BLaER1 treated with 17β-estradiol and CSF1 and Interleukin-3, amounts not matched to agents 10 nM and 100 nM (cell line): ENCODE data around the gene COMMD9.

Experiments
- H3K27ac ChIP-seq, 11 experiments: shearing (Covaris generic); formaldehyde crosslinking; 2 replicates each; pipeline ENCODE4 v1.8.1; 2022
- H3K27me3 ChIP-seq, 11 experiments: shearing (Covaris generic); formaldehyde crosslinking; 2 replicates each; pipeline ENCODE4 v1.8.1; 2022
- H3K36me3 ChIP-seq, 11 experiments: shearing (Covaris generic); formaldehyde crosslinking; 2 replicates each; pipeline ENCODE4 v1.8.1; 2022
- H3K4me1 ChIP-seq, 10 experiments: shearing (Covaris generic); formaldehyde crosslinking; 2 replicates each; pipeline ENCODE4 v1.8.1; 2022
- H3K4me2 ChIP-seq, 11 experiments: shearing (Covaris generic); formaldehyde crosslinking; 2 replicates each; pipeline ENCODE4 v1.8.1; 2022
- H3K4me3 ChIP-seq, 10 experiments: shearing (Covaris generic); formaldehyde crosslinking; 2 replicates each; pipeline ENCODE4 v1.8.1; 2022
- H3K9ac ChIP-seq, 11 experiments: shearing (Covaris generic); formaldehyde crosslinking; 2 replicates each; pipeline ENCODE4 v1.8.1; 2022
- H3K9me3 ChIP-seq, 11 experiments: shearing (Covaris generic); formaldehyde crosslinking; replicated peaks in 1 of 11; 2 replicates each; pipeline ENCODE4 v1.8.1; 2022
- H4K20me1 ChIP-seq, 11 experiments: shearing (Covaris generic); formaldehyde crosslinking; 2 replicates each; pipeline ENCODE4 v1.8.1; 2022
- Cebpa-rat ChIP-seq, 11 experiments: shearing (Covaris generic); IDR thresholded peaks; 2 replicates each; pipeline ENCODE4 v1.8.1; 2022

The COMMD9 gene

DNA sequence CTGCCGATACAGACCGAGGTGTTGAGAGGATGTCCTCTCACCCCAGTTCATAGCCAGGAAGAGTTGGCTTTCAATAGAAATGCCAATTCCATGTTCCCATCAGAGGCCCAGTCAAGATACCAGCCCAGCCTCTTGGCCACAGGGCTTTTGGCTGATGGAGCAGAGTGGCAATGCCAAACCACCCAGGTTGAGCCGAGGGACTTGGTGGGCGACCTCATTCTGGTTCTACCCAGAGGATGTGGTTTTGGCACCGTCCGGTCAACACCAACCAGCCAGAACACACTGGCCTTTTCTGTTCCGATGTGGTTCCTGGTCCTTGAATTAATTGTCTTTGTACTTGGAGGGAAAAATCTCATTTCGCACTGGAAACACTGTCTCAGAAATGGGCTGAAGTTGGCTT, 60.5 kb downstream of the COMMD9 start:
- Histone ChIP-seq H3K4me3 (no peak overlapping the region), H4K20me1 (peaks cover 0 to 5% (median 0%) of the 10 kb centered on the region in 11 experiments; a peak in 3 of 22 replicates), H3K4me1 (no peaks in the 10 kb centered on the region), H3K36me3 (peaks cover 41 to 81% (median 64%) of the 10 kb centered on the region in 11 experiments), H3K9me3 (0 out of 22 replicates have a peak, but pooled peaks cover 0 to 3% (median 0%) of the 10 kb centered on the region in 11 experiments), H3K27me3 (no peaks in the 10 kb centered on the region), H3K9ac (no peak overlapping the region), H3K4me2 (no peak overlapping the region), H3K27ac (no peak overlapping the region)
- no peak for TF ChIP-seq Cebpa-rat (IDR thresholded peaks at IDR 0.05)

DNA sequence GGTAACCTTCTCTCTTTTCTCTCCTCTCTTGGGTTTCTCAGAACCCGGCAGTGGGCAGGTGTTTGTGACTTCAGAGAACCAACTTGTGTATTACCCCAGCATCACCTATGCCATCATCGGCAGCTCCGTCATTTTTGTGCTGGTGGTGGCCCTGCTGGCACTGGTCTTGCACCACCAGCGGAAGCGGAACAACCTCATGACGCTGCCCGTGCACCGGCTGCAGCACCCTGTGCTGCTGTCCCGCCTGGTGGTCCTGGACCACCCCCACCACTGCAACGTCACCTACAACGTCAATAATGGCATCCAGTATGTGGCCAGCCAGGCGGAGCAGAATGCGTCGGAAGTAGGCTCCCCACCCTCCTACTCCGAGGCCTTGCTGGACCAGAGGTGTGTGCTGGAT, 62.2 kb downstream of the COMMD9 start:
- Histone ChIP-seq H4K20me1 (peaks cover 0 to 11% (median 0%) of the 10 kb centered on the region in 11 experiments; a peak in 3 of 22 replicates), H3K9ac (no peak overlapping the region), H3K27me3 (no peaks in the 10 kb centered on the region), H3K4me1 (no peaks in the 10 kb centered on the region), H3K4me2 (no peak overlapping the region), H3K4me3 (no peak overlapping the region), H3K9me3 (0 out of 22 replicates have a peak, but pooled peaks cover 0 to 3% (median 0%) of the 10 kb centered on the region in 11 experiments), H3K27ac (no peak overlapping the region), H3K36me3 (peaks cover 41 to 87% (median 58%) of the 10 kb centered on the region in 11 experiments)
- TF ChIP-seq Cebpa-rat (IDR thresholded peaks at IDR 0.05), result no peak

DNA sequence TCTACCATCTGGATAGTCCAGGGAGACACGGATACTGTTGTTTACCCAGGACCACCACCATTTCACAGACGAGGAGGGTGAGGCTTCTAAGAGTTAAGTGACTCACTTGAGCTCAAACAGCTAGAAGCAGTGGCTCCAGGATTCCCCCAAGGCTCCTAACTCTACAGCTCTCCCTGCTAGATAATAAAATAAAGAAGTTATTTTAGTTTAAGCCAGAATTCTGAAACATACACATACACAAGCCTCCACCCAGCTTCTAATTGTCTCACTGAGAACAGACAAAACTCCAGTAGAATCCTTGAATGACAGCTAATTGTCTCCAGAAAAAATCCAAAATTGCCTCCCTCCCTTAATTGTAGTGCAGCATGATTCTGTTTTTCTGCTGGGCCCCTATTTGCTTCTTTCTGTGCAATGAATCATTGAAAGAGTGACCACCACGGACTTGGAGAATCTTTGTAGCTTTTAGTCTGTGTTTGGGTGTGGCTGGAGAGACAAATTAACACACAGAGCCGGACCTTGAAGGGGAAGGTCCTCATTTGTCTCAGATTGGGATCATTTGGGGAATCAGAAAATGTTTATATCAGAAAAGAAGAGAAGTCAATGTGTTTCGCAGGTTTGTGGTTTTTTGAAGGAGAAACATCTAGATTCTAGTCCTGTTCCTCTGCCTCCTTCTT, 64.9 kb downstream of the COMMD9 start:
- H3K9me3 ChIP-seq, result peaks cover 12 to 16% (median 13%) of the 10 kb centered on the region in 11 experiments
- no peaks in the 10 kb centered on the region for H3K27me3 ChIP-seq
- H3K4me3 ChIP-seq, result no peak overlapping the region
- H3K4me2 ChIP-seq, result no peak overlapping the region
- no peak overlapping the region for H3K27ac ChIP-seq
- no peaks in the 10 kb centered on the region for H3K4me1 ChIP-seq
- H3K36me3 ChIP-seq, result peaks cover 36 to 76% (median 51%) of the 10 kb centered on the region in 11 experiments
- TF ChIP-seq Cebpa-rat (IDR thresholded peaks at IDR 0.05), result no peak
- no peak overlapping the region for H3K9ac ChIP-seq
- peaks cover 0 to 19% (median 0%) of the 10 kb centered on the region in 11 experiments; a peak in 3 of 22 replicates for H4K20me1 ChIP-seq

DNA sequence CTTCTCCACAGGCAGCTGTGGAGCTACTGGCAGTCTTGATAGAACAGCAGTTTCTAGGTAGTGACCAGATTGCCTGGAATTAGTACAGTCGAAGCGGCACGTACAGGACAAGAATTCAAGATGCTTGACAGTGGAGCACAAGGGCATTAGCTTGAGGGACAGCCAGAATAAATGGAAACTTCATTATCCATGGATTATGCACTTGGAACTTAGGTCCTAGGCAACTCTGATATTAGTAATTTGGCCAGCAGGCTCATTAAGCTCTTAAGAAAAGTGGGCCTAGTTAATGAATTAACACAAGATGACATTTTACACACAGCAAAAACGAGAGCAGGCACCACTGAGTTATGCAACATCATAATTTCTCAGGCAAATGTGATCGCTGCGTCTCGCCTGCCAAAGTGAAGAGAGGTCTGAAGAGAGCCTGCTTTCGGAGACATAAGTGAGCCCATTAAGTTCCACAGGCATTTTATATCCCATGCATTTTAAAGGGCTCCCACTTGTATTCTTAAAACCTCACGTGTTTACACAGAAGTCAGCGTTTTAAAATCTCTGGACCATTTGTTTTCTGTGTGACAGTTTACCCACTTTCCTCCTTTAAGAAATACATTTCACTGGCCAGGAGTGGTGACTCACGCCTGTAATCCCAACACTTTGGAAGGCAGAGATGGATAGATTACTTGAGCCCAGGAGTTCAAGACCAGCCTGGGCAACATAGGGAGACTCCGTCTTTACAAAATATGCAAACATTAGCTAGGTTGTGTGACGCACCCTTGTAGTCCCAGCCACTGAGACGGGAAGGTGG, 66.2 kb downstream of the COMMD9 start:
- H3K4me1 ChIP-seq, result no peaks in the 10 kb centered on the region
- H3K9ac ChIP-seq, result no peak overlapping the region
- H3K4me3 ChIP-seq, result no peak overlapping the region
- no peak overlapping the region for H3K4me2 ChIP-seq
- H3K27me3 ChIP-seq, result no peaks in the 10 kb centered on the region
- TF ChIP-seq Cebpa-rat (IDR thresholded peaks at IDR 0.05), result no peak
- H4K20me1 ChIP-seq, result peaks cover 0 to 19% (median 0%) of the 10 kb centered on the region in 11 experiments; a peak in 3 of 22 replicates
- H3K9me3 ChIP-seq, result peaks cover 25 to 29% (median 26%) of the 10 kb centered on the region in 11 experiments
- H3K27ac ChIP-seq, result no peak overlapping the region
- peaks cover 36 to 76% (median 49%) of the 10 kb centered on the region in 11 experiments for H3K36me3 ChIP-seq
